ENCODE results near the gene KIAA0825.
"Not testable (repeated sequence)": the region's sequence is repeated elsewhere in the genome, so short reads cannot be mapped to it uniquely, and the experiment has no call there.

Gene KIAA0825

GRCh38 chr5:94159144-94159543 is 459.3 kb downstream of the KIAA0825 start:
- DNase-seq = no peak

- no peak for DNase-seq
These were observed 460.5 kb downstream of the KIAA0825 start for GRCh38 chr5:94157704-94158539.

GRCh38 chr5:94154672-94155071 is 463.7 kb downstream of the KIAA0825 start:
- no peak for DNase-seq

- no peak for DNase-seq
These were observed 464.5 kb downstream of the KIAA0825 start for GRCh38 chr5:94153736-94154450.

GRCh38 chr5:94143621-94144020 is 474.8 kb downstream of the KIAA0825 start:
- DNase-seq = not testable (repeated sequence)

GRCh38 chr5:94140300-94140699 is 478.1 kb downstream of the KIAA0825 start:
- no peak for DNase-seq

- no peak for DNase-seq
These were observed 488.3 kb downstream of the KIAA0825 start for GRCh38 chr5:94130077-94130476.

GRCh38 chr5:94125107-94125506 is 493.3 kb downstream of the KIAA0825 start:
- no peak for DNase-seq

GRCh38 chr5:94116317-94116716 is 502.1 kb downstream of the KIAA0825 start:
- DNase-seq = not testable (repeated sequence)

GRCh38 chr5:94113087-94113486 is 505.3 kb downstream of the KIAA0825 start:
- DNase-seq = no peak

- peak; percentile 66 for DNase-seq
These were observed 507.0 kb downstream of the KIAA0825 start for GRCh38 chr5:94111209-94112004.

- no peak for DNase-seq
These were observed 514.7 kb downstream of the KIAA0825 start for GRCh38 chr5:94103514-94104245.

All from NCI-H2107 (cell line).